A673 (cell line): ENCODE measurements around the gene GIMAP8. TPM values are rescaled to one million over a fixed set of nuclear protein-coding genes. Genes with fewer than 3 reads are reported as not detected.

Experiments
- BruUV-seq: library from RNA; stranded (reverse); fragments of 400-500 nt; replicated peaks from 2 replicates; lab custom pipeline; 2021; lab: Mats Ljungman, UMichigan
- CTCF ChIA-PET: fragments of 300-600 bp; sonication (Branson Sonifier 250); formaldehyde crosslinking; loops from one replicate; lab custom pipeline; 2022; ENCODE audit warnings: antibody characterized with exemption; lab: Charles Lee
- POLR2A ChIA-PET: fragments of 300-600 bp; sonication (Branson Sonifier 250); formaldehyde crosslinking; loops from one replicate; lab custom pipeline; 2022; ENCODE audit warnings: antibody characterized with exemption; ENCODE audit not compliant: low non-redundant PET; lab: Charles Lee
- DNase-seq: peaks from one replicate; pipeline ENCODE4 v3.0.0-alpha.2; 2015; ENCODE audit warnings: low spot score
- H3K27ac ChIP-seq: fragments of 200-600 bp; sonication (generic); 2 replicates; pipeline ENCODE4 v1.5.1; 2016; ENCODE audit warnings: mixed run types, low read depth, mild to moderate bottlenecking, mixed read lengths, antibody characterized with exemption, low read length; ENCODE audit not compliant: poor library complexity, severe bottlenecking
- H3K27me3 ChIP-seq: fragments of 200-600 bp; sonication (generic); replicated peaks from 2 replicates; pipeline ENCODE4 v1.6.1; 2017; ENCODE audit warnings: mixed run types, low read depth, mild to moderate bottlenecking, mixed read lengths, antibody characterized with exemption, low read length; ENCODE audit not compliant: insufficient read depth, poor library complexity
- H3K36me3 ChIP-seq: fragments of 200-600 bp; sonication (generic); 2 replicates; pipeline ENCODE4 v1.6.1; 2016; ENCODE audit warnings: mixed run types, mild to moderate bottlenecking, mixed read lengths, antibody characterized with exemption, low read length; ENCODE audit not compliant: insufficient read depth, poor library complexity, severe bottlenecking
- H3K4me1 ChIP-seq: fragments of 200-600 bp; sonication (generic); 2 replicates; pipeline ENCODE4 v1.6.1; 2017; ENCODE audit warnings: mixed run types, mild to moderate bottlenecking, mixed read lengths, antibody characterized with exemption, low read length; ENCODE audit not compliant: insufficient read depth, poor library complexity, severe bottlenecking
- H3K4me3 ChIP-seq: fragments of 200-600 bp; sonication (generic); 2 replicates; pipeline ENCODE4 v1.5.1; 2016; ENCODE audit warnings: low read depth, mixed run types, mild to moderate bottlenecking, mixed read lengths, low read length; ENCODE audit not compliant: poor library complexity, severe bottlenecking
- H3K9me3 ChIP-seq: fragments of 200-600 bp; sonication (generic); 2 replicates; pipeline ENCODE4 v1.6.1; 2016; ENCODE audit warnings: mixed run types, low read depth, mild to moderate bottlenecking, mixed read lengths, antibody characterized with exemption, low read length; ENCODE audit not compliant: poor library complexity, severe bottlenecking
- CTCF ChIP-seq: fragments of 300-800, 200-600 bp; sonication (generic); conservative IDR thresholded peaks from 2 replicates; pipeline ENCODE4 v1.5.1; 2017; ENCODE audit warnings: low read depth, mild to moderate bottlenecking, antibody characterized with exemption, low read length, moderate library complexity, mixed read lengths
- EZH2 ChIP-seq: fragments of 200-600 bp; sonication (generic); IDR thresholded peaks from 2 replicates; pipeline ENCODE4 v1.6.1; 2017; ENCODE audit warnings: borderline replicate concordance, low read depth, mild to moderate bottlenecking, mixed read lengths, antibody characterized with exemption, low read length; ENCODE audit not compliant: poor library complexity, severe bottlenecking
- intact Hi-C: fragments of 100-400 bp; cut with micrococcal nuclease; formaldehyde crosslinking; loops from one replicate; pipeline ENCODE4 v1.10.0; 2022; ENCODE audit not compliant: unreplicated experiment
- total RNA-seq: library from RNA; stranded (reverse); gene quantifications from 2 replicates; pipeline ENCODE4 v1.2.3, GENCODE V29; 2021

Gene GIMAP8
- total RNA-seq, 1 experiment from 2014 or later, result not detected

GRCh38 chr7:150412518-150413488, 37.6 kb upstream of the GIMAP8 start:
- Histone ChIP-seq H3K27ac (no peak overlapping the region), H3K4me3 (no peak overlapping the region), H3K9me3 (no peaks in the 10 kb centered on the region), H3K4me1 (no peaks in the 10 kb centered on the region), H3K27me3 (no peaks in the 10 kb centered on the region), H3K36me3 (no peaks in the 10 kb centered on the region)
- TF ChIP-seq CTCF, result no peak
- TF ChIP-seq EZH2, result no peak
- no TSS peak for BruUV-seq
- ChIA-PET CTCF (no interaction called here), POLR2A (no interaction called here)
- no peak for DNase-seq
- intact Hi-C loops, result no loop called here

- H3K27ac ChIP-seq, result no peak overlapping the region
- no TSS peak for BruUV-seq
- CTCF ChIA-PET, result no interaction called here
- H3K27me3 ChIP-seq, result no peaks in the 10 kb centered on the region
- no peak for TF ChIP-seq CTCF
- no peak for TF ChIP-seq EZH2
- DNase-seq, result no peak
- H3K4me1 ChIP-seq, result no peaks in the 10 kb centered on the region
- no peaks in the 10 kb centered on the region for H3K9me3 ChIP-seq
- no peak overlapping the region for H3K4me3 ChIP-seq
- POLR2A ChIA-PET, result no interaction called here
- H3K36me3 ChIP-seq, result no peaks in the 10 kb centered on the region
- intact Hi-C loops, result no loop called here
These were observed 36.8 kb upstream of the GIMAP8 start for GRCh38 chr7:150413640-150414081.

GRCh38 chr7:150415161-150416153, 35.0 kb upstream of the GIMAP8 start:
- Histone ChIP-seq H3K4me3 (no peak overlapping the region), H3K4me1 (peaks cover under 1% of the 10 kb centered on the region), H3K27me3 (no peaks in the 10 kb centered on the region), H3K36me3 (no peaks in the 10 kb centered on the region), H3K27ac (no peak overlapping the region), H3K9me3 (no peaks in the 10 kb centered on the region)
- ChIA-PET POLR2A (no interaction called here), CTCF (no interaction called here)
- DNase-seq, result no peak
- TF ChIP-seq CTCF (no peak), EZH2 (no peak)
- intact Hi-C loops, result no loop called here
- no TSS peak for BruUV-seq
